ENCODE results near the gene BBS7. TPM values are rescaled to one million over a fixed set of nuclear protein-coding genes. Genes with fewer than 3 reads are reported as not detected.

BBS7 gene
- total and polyA plus RNA-seq, 2 experiments from 2014 or later = 14.8 to 30.8 TPM

GRCh38 chr4:121863799-121864198 is 6.5 kb downstream of the BBS7 start:
- no peaks in the 10 kb centered on the region for H3K9me3 Mint-ChIP-seq
- TF ChIP-seq REST (IDR thresholded peaks at IDR 0.05; ENCODE audit: unreplicated experiment) (no peak), ETS1 (IDR thresholded peaks at IDR 0.05) (no peak), POLR2AphosphoS5 (IDR thresholded peaks at IDR 0.05; ENCODE audit: low read depth) (no peak), EZH2 (IDR thresholded peaks at IDR 0.05; ENCODE audit: low read depth, unreplicated experiment) (no peak), JUNB (IDR thresholded peaks at IDR 0.05; ENCODE audit: unreplicated experiment) (no peak), ZNF114 (CRISPR knock-in tag; IDR thresholded peaks at IDR 0.05) (no peak), EZH2phosphoT487 (IDR thresholded peaks at IDR 0.05; ENCODE audit: unreplicated experiment) (no peak), CREB1 (CRISPR knock-in tag; IDR thresholded peaks at IDR 0.05; ENCODE audit: low read depth) (no peak), ZNF331 (CRISPR knock-in tag; IDR thresholded peaks at IDR 0.05; ENCODE audit: low read depth) (no peak), STAT1 (IDR thresholded peaks at IDR 0.05; ENCODE audit: unreplicated experiment) (no peak), NANOG (IDR thresholded peaks at IDR 0.05; ENCODE audit: borderline replicate concordance) (no peak)
- TF ChIP-seq, protein P1, sequence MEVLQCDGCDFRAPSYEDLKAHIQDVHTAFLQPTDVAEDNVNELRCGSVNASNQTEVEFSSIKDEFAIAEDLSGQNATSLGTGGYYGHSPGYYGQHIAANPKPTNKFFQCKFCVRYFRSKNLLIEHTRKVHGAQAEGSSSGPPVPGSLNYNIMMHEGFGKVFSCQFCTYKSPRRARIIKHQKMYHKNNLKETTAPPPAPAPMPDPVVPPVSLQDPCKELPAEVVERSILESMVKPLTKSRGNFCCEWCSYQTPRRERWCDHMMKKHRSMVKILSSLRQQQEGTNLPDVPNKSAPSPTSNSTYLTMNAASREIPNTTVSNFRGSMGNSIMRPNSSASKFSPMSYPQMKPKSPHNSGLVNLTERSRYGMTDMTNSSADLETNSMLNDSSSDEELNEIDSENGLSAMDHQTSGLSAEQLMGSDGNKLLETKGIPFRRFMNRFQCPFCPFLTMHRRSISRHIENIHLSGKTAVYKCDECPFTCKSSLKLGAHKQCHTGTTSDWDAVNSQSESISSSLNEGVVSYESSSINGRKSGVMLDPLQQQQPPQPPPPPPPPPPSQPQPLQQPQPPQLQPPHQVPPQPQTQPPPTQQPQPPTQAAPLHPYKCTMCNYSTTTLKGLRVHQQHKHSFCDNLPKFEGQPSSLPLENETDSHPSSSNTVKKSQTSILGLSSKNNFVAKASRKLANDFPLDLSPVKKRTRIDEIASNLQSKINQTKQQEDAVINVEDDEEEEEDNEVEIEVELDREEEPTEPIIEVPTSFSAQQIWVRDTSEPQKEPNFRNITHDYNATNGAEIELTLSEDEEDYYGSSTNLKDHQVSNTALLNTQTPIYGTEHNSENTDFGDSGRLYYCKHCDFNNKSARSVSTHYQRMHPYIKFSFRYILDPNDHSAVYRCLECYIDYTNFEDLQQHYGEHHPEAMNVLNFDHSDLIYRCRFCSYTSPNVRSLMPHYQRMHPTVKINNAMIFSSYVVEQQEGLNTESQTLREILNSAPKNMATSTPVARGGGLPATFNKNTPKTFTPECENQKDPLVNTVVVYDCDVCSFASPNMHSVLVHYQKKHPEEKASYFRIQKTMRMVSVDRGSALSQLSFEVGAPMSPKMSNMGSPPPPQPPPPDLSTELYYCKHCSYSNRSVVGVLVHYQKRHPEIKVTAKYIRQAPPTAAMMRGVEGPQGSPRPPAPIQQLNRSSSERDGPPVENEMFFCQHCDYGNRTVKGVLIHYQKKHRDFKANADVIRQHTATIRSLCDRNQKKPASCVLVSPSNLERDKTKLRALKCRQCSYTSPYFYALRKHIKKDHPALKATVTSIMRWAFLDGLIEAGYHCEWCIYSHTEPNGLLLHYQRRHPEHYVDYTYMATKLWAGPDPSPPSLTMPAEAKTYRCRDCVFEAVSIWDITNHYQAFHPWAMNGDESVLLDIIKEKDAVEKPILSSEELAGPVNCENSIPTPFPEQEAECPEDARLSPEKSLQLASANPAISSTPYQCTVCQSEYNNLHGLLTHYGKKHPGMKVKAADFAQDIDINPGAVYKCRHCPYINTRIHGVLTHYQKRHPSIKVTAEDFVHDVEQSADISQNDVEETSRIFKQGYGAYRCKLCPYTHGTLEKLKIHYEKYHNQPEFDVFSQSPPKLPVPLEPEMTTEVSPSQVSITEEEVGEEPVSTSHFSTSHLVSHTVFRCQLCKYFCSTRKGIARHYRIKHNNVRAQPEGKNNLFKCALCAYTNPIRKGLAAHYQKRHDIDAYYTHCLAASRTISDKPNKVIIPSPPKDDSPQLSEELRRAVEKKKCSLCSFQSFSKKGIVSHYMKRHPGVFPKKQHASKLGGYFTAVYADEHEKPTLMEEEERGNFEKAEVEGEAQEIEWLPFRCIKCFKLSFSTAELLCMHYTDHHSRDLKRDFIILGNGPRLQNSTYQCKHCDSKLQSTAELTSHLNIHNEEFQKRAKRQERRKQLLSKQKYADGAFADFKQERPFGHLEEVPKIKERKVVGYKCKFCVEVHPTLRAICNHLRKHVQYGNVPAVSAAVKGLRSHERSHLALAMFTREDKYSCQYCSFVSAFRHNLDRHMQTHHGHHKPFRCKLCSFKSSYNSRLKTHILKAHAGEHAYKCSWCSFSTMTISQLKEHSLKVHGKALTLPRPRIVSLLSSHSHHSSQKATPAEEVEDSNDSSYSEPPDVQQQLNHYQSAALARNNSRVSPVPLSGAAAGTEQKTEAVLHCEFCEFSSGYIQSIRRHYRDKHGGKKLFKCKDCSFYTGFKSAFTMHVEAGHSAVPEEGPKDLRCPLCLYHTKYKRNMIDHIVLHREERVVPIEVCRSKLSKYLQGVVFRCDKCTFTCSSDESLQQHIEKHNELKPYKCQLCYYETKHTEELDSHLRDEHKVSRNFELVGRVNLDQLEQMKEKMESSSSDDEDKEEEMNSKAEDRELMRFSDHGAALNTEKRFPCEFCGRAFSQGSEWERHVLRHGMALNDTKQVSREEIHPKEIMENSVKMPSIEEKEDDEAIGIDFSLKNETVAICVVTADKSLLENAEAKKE (CRISPR knock-in tag; IDR thresholded peaks at IDR 0.05) = no peak
- TF ChIP-seq, protein P2, sequence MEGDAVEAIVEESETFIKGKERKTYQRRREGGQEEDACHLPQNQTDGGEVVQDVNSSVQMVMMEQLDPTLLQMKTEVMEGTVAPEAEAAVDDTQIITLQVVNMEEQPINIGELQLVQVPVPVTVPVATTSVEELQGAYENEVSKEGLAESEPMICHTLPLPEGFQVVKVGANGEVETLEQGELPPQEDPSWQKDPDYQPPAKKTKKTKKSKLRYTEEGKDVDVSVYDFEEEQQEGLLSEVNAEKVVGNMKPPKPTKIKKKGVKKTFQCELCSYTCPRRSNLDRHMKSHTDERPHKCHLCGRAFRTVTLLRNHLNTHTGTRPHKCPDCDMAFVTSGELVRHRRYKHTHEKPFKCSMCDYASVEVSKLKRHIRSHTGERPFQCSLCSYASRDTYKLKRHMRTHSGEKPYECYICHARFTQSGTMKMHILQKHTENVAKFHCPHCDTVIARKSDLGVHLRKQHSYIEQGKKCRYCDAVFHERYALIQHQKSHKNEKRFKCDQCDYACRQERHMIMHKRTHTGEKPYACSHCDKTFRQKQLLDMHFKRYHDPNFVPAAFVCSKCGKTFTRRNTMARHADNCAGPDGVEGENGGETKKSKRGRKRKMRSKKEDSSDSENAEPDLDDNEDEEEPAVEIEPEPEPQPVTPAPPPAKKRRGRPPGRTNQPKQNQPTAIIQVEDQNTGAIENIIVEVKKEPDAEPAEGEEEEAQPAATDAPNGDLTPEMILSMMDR (conservative IDR thresholded peaks at IDR 0.05; ENCODE audit: low read depth in 2 of 2) = no peak
- DNase-seq (ENCODE audit: low spot score) = peak; percentile 50

More at GRCh38 chr4:121863799-121864198, 6.5 kb downstream of the BBS7 start:
- H3K4me3 Mint-ChIP-seq = no peak overlapping the region
- Histone ChIP-seq H3K4me2 (no peak overlapping the region), H3K36me3 (ENCODE audit: insufficient read depth) (no peaks in the 10 kb centered on the region; the same call in 1 of the 2 replicates), H3K4me3 (no peak overlapping the region), H4K20me1 (replicated peaks; ENCODE audit: insufficient read depth) (no peaks in the 10 kb centered on the region), H3K9me2 (ENCODE audit: insufficient read depth) (no peaks in the 10 kb centered on the region), H3K79me2 (replicated peaks; ENCODE audit: insufficient read depth) (no peaks in the 10 kb centered on the region; the same call in 1 of the 2 replicates), H3K27ac (ENCODE audit: low read depth) (no peak overlapping the region), H3K27me3 (ENCODE audit: insufficient read depth) (no peaks in the 10 kb centered on the region), H3F3A (replicated peaks; ENCODE audit: low read depth) (no peaks in the 10 kb centered on the region), H3K4me1 (ENCODE audit: insufficient read depth) (no peaks in the 10 kb centered on the region), H2AFZ (no peak overlapping the region)
- H3K27me3 Mint-ChIP-seq (ENCODE audit: insufficient read depth, low read depth, poor library complexity) = no peaks in the 10 kb centered on the region
- H3K4me1 Mint-ChIP-seq = peaks cover 6% of the 10 kb centered on the region; the same call in 2 of the 3 replicates
- peak overlapping the region; percentile 21; the same call in 1 of the 2 replicates for H3K27ac Mint-ChIP-seq
- ATAC-seq = no peak; the same call in 2 of the 3 replicates
- peaks cover 19% of the 10 kb centered on the region for H3K36me3 Mint-ChIP-seq (ENCODE audit: low read depth)
